H9 (cell line): ENCODE results near the gene SLC1A7. TPM values are rescaled to one million over a fixed set of nuclear protein-coding genes. Genes with fewer than 3 reads are reported as not detected.

Source experiments
- DNase-seq: peaks from one replicate; pipeline ENCODE4 v3.0.0-alpha.2; 2017
- H2AFZ ChIP-seq: one replicate; pipeline ENCODE4 v1.6.1; 2013; ENCODE audit warnings: mild to moderate bottlenecking, low read length, control low read depth, moderate library complexity
- H2AK5ac ChIP-seq: 2 replicates; pipeline ENCODE4 v1.6.1; 2013; ENCODE audit warnings: low read length, control low read depth, mixed read lengths; ENCODE audit not compliant: insufficient read length
- H2BK120ac ChIP-seq: one replicate; pipeline ENCODE4 v1.6.1; 2013; ENCODE audit warnings: low read depth, mild to moderate bottlenecking, low read length, control low read depth, inconsistent platforms; ENCODE audit not compliant: poor library complexity, severe bottlenecking
- H2BK12ac ChIP-seq: 2 replicates; pipeline ENCODE4 v1.6.1; 2013; ENCODE audit warnings: low read length, control low read depth, mixed read lengths, low read depth; ENCODE audit not compliant: insufficient read length
- H2BK15ac ChIP-seq: 2 replicates; pipeline ENCODE4 v1.6.1; 2013; ENCODE audit warnings: low read depth, low read length, control low read depth
- H2BK20ac ChIP-seq: one replicate; pipeline ENCODE4 v1.6.1; 2013; ENCODE audit warnings: low read depth, mild to moderate bottlenecking, low read length, control low read depth, inconsistent platforms; ENCODE audit not compliant: poor library complexity, severe bottlenecking
- H2BK5ac ChIP-seq: 2 replicates; pipeline ENCODE4 v1.6.1; 2013; ENCODE audit warnings: low read length, control low read depth, mixed read lengths; ENCODE audit not compliant: insufficient read length
- H3K14ac ChIP-seq: 2 replicates; pipeline ENCODE4 v1.6.1; 2013; ENCODE audit warnings: low read length, control low read depth; ENCODE audit not compliant: insufficient read depth
- H3K18ac ChIP-seq: 2 replicates; pipeline ENCODE4 v1.6.1; 2013; ENCODE audit warnings: low read depth, mild to moderate bottlenecking, mixed read lengths, low read length, control low read depth; ENCODE audit not compliant: insufficient read length
- H3K23ac ChIP-seq: 2 replicates; pipeline ENCODE4 v1.6.1; 2013; ENCODE audit warnings: low read length, control low read depth, mixed read lengths, low read depth; ENCODE audit not compliant: insufficient read length
- H3K23me2 ChIP-seq: 2 replicates; pipeline ENCODE4 v1.6.1; 2013; ENCODE audit warnings: low read depth, mild to moderate bottlenecking, mixed read lengths, low read length, control low read depth; ENCODE audit not compliant: insufficient read length, poor library complexity, severe bottlenecking
- H3K27ac ChIP-seq: 2 replicates; pipeline ENCODE4 v1.5.1; 2013; ENCODE audit warnings: low read length, control low read depth, mixed read lengths, low read depth; ENCODE audit not compliant: insufficient read length
- H3K27me3 ChIP-seq: 2 replicates; pipeline ENCODE4 v1.6.1; 2013; ENCODE audit warnings: low read length, control low read depth, inconsistent platforms; ENCODE audit not compliant: insufficient read depth
- H3K4ac ChIP-seq: 2 replicates; pipeline ENCODE4 v1.6.1; 2013; ENCODE audit warnings: low read depth, mild to moderate bottlenecking, control low read depth, inconsistent platforms, low read length, moderate library complexity
- H3K4me1 ChIP-seq: 2 replicates; pipeline ENCODE4 v1.6.1; 2013; ENCODE audit warnings: low read length, control low read depth, inconsistent platforms; ENCODE audit not compliant: insufficient read depth
- H3K4me2 ChIP-seq: 2 replicates; pipeline ENCODE4 v1.6.1; 2013; ENCODE audit warnings: low read length, control low read depth, mixed read lengths; ENCODE audit not compliant: insufficient read length, insufficient read depth
- H3K56ac ChIP-seq: 2 replicates; pipeline ENCODE4 v1.6.1; 2013; ENCODE audit warnings: low read depth, mild to moderate bottlenecking, mixed read lengths, low read length, control low read depth; ENCODE audit not compliant: insufficient read length
- H3K79me1 ChIP-seq: 2 replicates; pipeline ENCODE4 v1.6.1; 2013; ENCODE audit warnings: low read depth, mild to moderate bottlenecking, moderate library complexity, low read length, control low read depth, inconsistent platforms; ENCODE audit not compliant: insufficient read depth, poor library complexity, severe bottlenecking
- H3K79me2 ChIP-seq: 2 replicates; pipeline ENCODE4 v1.6.1; 2013; ENCODE audit warnings: low read length, control low read depth, inconsistent platforms; ENCODE audit not compliant: insufficient read depth
- H3K9ac ChIP-seq: 2 replicates; pipeline ENCODE4 v1.6.1; 2013; ENCODE audit warnings: low read length, control low read depth, mixed read lengths; ENCODE audit not compliant: insufficient read length; ENCODE audit errors: extremely low read depth
- H3K9me3 ChIP-seq: one replicate; pipeline ENCODE4 v1.6.1; 2013; ENCODE audit warnings: low read depth, low read length, inconsistent platforms; ENCODE audit not compliant: control insufficient read depth
- H3T11ph ChIP-seq: one replicate; pipeline ENCODE4 v1.6.1; 2013; ENCODE audit warnings: mild to moderate bottlenecking, low read length, control low read depth, inconsistent platforms
- H4K20me1 ChIP-seq: one replicate; pipeline ENCODE4 v1.6.1; 2013; ENCODE audit not compliant: control insufficient read depth, insufficient read length, insufficient read depth
- H4K5ac ChIP-seq: 2 replicates; pipeline ENCODE4 v1.6.1; 2013; ENCODE audit warnings: low read depth, mild to moderate bottlenecking, mixed read lengths, low read length, control low read depth; ENCODE audit not compliant: insufficient read length
- H4K8ac ChIP-seq: replicated peaks from 2 replicates; pipeline ENCODE4 v1.6.1; 2013; ENCODE audit warnings: low read length, control low read depth, mixed read lengths, low read depth; ENCODE audit not compliant: insufficient read length
- H4K91ac ChIP-seq: 2 replicates; pipeline ENCODE4 v1.6.1; 2013; ENCODE audit warnings: low read depth, mild to moderate bottlenecking, moderate library complexity, mixed read lengths, low read length, control low read depth; ENCODE audit not compliant: insufficient read length
- H3K27ac Mint-ChIP-seq, 3 experiments: 2 replicates in 2 of 3; 3 replicates in 1 of 3; pipeline ENCODE4 v1.8.0; 2020 to 2021; ENCODE audit warnings: mixed read lengths in 3 of 3, mild to moderate bottlenecking in 1 of 3, moderate library complexity in 1 of 3
- H3K27me3 Mint-ChIP-seq: 2 replicates; pipeline ENCODE4 v1.8.0; 2021; ENCODE audit warnings: low read depth, mild to moderate bottlenecking, moderate library complexity, mixed read lengths
- H3K36me3 Mint-ChIP-seq, 3 experiments: 2 replicates in 2 of 3; 3 replicates in 1 of 3; pipeline ENCODE4 v1.8.0; 2020 to 2021; ENCODE audit warnings: low read depth in 3 of 3, mixed read lengths in 3 of 3; ENCODE audit not compliant: insufficient read depth in 1 of 3
- H3K4me1 Mint-ChIP-seq, 2 experiments: 2 replicates each; pipeline ENCODE4 v1.8.0; 2020; ENCODE audit warnings: mixed read lengths in 2 of 2
- H3K4me3 Mint-ChIP-seq, 2 experiments: 2 replicates in 1 of 2; 3 replicates in 1 of 2; pipeline ENCODE4 v1.8.0; 2020 to 2021; ENCODE audit warnings: mild to moderate bottlenecking in 2 of 2, mixed read lengths in 2 of 2, moderate library complexity in 1 of 2
- H3K9me3 Mint-ChIP-seq, 2 experiments: 2 replicates in 1 of 2; 3 replicates in 1 of 2; pipeline ENCODE4 v1.8.0; 2020; ENCODE audit warnings: mild to moderate bottlenecking in 2 of 2, mixed read lengths in 2 of 2, moderate library complexity in 1 of 2
- CTCF ChIP-seq: fragments of 200-600 bp; sonication (generic); conservative IDR thresholded peaks from 3 replicates; pipeline ENCODE4 v1.8.0; 2021; ENCODE audit warnings: antibody characterized with exemption, mild to moderate bottlenecking
- WGBS: extraction: QIAGEN DNeasy Blood & Tissue Kit; methylation state at CpG from one replicate; pipeline ENCODE4 v1.1.7; 2013; ENCODE audit warnings: missing lambda C conversion rate, low lambda C conversion rate, mixed read lengths; ENCODE audit not compliant: insufficient read length; ENCODE audit errors: extremely low coverage; 5-methylcytosine and 5-hydroxymethylcytosine counted together
- total RNA-seq: library from RNA; stranded (reverse); gene quantifications from 2 replicates; pipeline ENCODE4 v1.2.1, GENCODE V29; 2021

Gene SLC1A7
- total RNA-seq, 1 experiment from 2014 or later = not detected

GRCh38 chr1:53084589-53084971 is 57.9 kb downstream of the SLC1A7 start:
- H3K4me1 Mint-ChIP-seq = peaks cover 14 to 33% of the 10 kb centered on the region in 2 experiments
- no peak overlapping the region for H2BK15ac ChIP-seq
- no peaks in the 10 kb centered on the region; a peak in 1 of 7 replicates for H3K36me3 Mint-ChIP-seq
- H3K9ac ChIP-seq = no peak overlapping the region
- no peak for TF ChIP-seq CTCF
- H2AFZ ChIP-seq = no peak overlapping the region
- no peak overlapping the region for H2BK20ac ChIP-seq
- no peaks in the 10 kb centered on the region for H3K79me1 ChIP-seq
- no peak overlapping the region for H3K4ac ChIP-seq
- no peak overlapping the region for H3K4me2 ChIP-seq
- H2AK5ac ChIP-seq = no peak overlapping the region
- H3K27me3 Mint-ChIP-seq = peaks cover 11% of the 10 kb centered on the region
- H3K56ac ChIP-seq = no peak overlapping the region
- WGBS = no CpG with 5 or more reads among the region's 8 CpGs
- no peak overlapping the region for H4K91ac ChIP-seq
- H3K27ac Mint-ChIP-seq = no peak overlapping the region
- no peak overlapping the region for H2BK120ac ChIP-seq
- no peak for DNase-seq
- no peak overlapping the region for H3K18ac ChIP-seq
- H3K27me3 ChIP-seq = no peaks in the 10 kb centered on the region
- H4K5ac ChIP-seq = no peak overlapping the region
- H3K9me3 Mint-ChIP-seq = no peaks in the 10 kb centered on the region
- H4K20me1 ChIP-seq = no peaks in the 10 kb centered on the region
- H3K4me1 ChIP-seq = peaks cover 6% of the 10 kb centered on the region; the same call in 1 of the 2 replicates
- H3T11ph ChIP-seq = no peak overlapping the region
- H2BK12ac ChIP-seq = no peak overlapping the region
- no peak overlapping the region for H3K23ac ChIP-seq
- H2BK5ac ChIP-seq = no peak overlapping the region
- H3K9me3 ChIP-seq = no peaks in the 10 kb centered on the region
- no peak overlapping the region for H4K8ac ChIP-seq
- H3K79me2 ChIP-seq = no peaks in the 10 kb centered on the region
- H3K4me3 Mint-ChIP-seq = no peak overlapping the region
- H3K23me2 ChIP-seq = no peaks in the 10 kb centered on the region
- H3K14ac ChIP-seq = no peak overlapping the region
- H3K27ac ChIP-seq = no peak overlapping the region
